Fibroblast of skin of back (primary cell): ENCODE data around the gene SAA4.

Experiments
- DNase-seq: peaks from one replicate; pipeline ENCODE4 v3.0.0-alpha.2; 2013

Gene SAA4

DNA sequence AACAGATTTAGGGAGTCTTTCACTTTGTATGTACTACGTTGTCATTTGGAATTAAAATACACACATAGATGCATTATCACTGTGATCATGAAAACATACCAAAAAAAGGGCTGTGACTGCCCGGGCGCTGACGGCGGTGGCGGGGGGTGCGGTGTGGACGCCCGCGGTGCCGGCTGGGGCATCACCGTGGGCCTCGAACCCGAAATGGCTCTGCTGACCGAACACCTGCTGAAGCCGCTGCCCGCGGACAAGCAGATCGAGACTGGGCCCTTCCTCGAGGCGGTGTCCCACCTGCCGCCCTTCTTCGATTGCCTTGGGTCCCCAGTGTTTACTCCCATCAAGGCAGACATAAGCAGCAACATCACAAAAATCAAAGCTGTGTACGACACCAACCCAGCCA lies 47.8 kb downstream of the SAA4 start:
- DNase-seq = no peak
